Body of pancreas (tissue), 4 donors: ENCODE data around the gene GPBP1. TPM values are rescaled to one million over a fixed set of nuclear protein-coding genes. Genes with fewer than 3 reads are reported as not detected.
A peak's percentile ranks its signal among the peaks of the same experiment; 100 is the strongest.
"Not testable (repeated sequence)": the region's sequence is repeated elsewhere in the genome, so short reads cannot be mapped to it uniquely, and the experiment has no call there.

Experiments used
- ATAC-seq: fragments of 150-250 bp; one replicate; pipeline ENCODE4 v1.9.1; 2016
- DNase-seq, 4 donors: peaks; one replicate each; pipeline ENCODE4 v3.0.0-alpha.2; 2019
- H3K27ac ChIP-seq, 4 donors: fragments of 200-600 bp; sonication (generic); 1 replicate in 3 of 4; 2 replicates in 1 of 4; pipeline versions ENCODE4 v1.5.1 to v1.6.1; 2016 to 2019; ENCODE audit warnings: mild to moderate bottlenecking in 1 of 4, mixed read lengths in 1 of 4, moderate library complexity in 1 of 4
- H3K27me3 ChIP-seq, 2 donors: fragments of 200-600 bp; sonication (generic); one replicate each; pipeline ENCODE4 v1.6.0; 2016; ENCODE audit warnings: mild to moderate bottlenecking in 1 of 2
- H3K36me3 ChIP-seq, 2 donors: fragments of 200-600 bp; sonication (generic); replicated peaks in 1 of 2; 2 replicates each; pipeline ENCODE4 v1.5.1; 2016; ENCODE audit warnings: low read depth in 2 of 2; ENCODE audit not compliant: insufficient read depth in 1 of 2
- H3K4me1 ChIP-seq: fragments of 200-600 bp; sonication (generic); one replicate; pipeline ENCODE4 v1.6.0; 2016
- H3K4me3 ChIP-seq, 2 donors: fragments of 200-600 bp; sonication (generic); 1 replicate in 1 of 2; 2 replicates in 1 of 2; pipeline ENCODE4 v1.5.1; 2016 to 2019
- H3K9me3 ChIP-seq, 3 donors: fragments of 200-600 bp; sonication (generic); 1 replicate in 2 of 3; 2 replicates in 1 of 3; pipeline ENCODE4 v1.5.1; 2016
- CTCF ChIP-seq, 7 experiments: fragments of 450-650 bp in 4 of 7; fragments of 200-600 bp in 3 of 7; sonication (generic) in 3 of 7; IDR thresholded peaks; one replicate each; pipeline ENCODE4 v1.5.1; 2016 to 2019; ENCODE audit warnings: antibody characterized with exemption in 7 of 7
- POLR2A ChIP-seq, 3 donors: fragments of 450-650 bp; IDR thresholded peaks; one replicate each; pipeline ENCODE4 v1.6.1; 2016; ENCODE audit warnings: antibody characterized with exemption in 3 of 3, mild to moderate bottlenecking in 2 of 3
- WGBS, 2 donors: methylation state at CpG; one replicate each; pipeline ENCODE4 v1.1.5; 2017; 5-methylcytosine and 5-hydroxymethylcytosine counted together
- intact Hi-C: fragments of 100-400 bp; cut with DNase I; formaldehyde crosslinking; loops from one replicate; pipeline ENCODE4 v1.15.1; 2023
- total RNA-seq, 2 donors: library from RNA; depleted of rRNA; stranded (reverse); fragments of >200 nt; gene quantifications; one replicate each; pipeline ENCODE4 v1.1.0, GENCODE V29; 2016

GPBP1 gene
- total RNA-seq, 2 donors from 2014 or later, result 53.2 to 67.2 TPM

- Histone ChIP-seq H3K4me3 (no peak overlapping the region), H3K27ac (no peak overlapping the region), H3K36me3 (no peaks in the 10 kb centered on the region), H3K9me3 (no peaks in the 10 kb centered on the region), H3K4me1 (no peaks in the 10 kb centered on the region), H3K27me3 (no peaks in the 10 kb centered on the region)
- WGBS, 2 donors, result 36 to 47% methylated on average over 2 of the region's 2 CpGs
- TF ChIP-seq POLR2A (IDR thresholded peaks at IDR 0.05), result no peak
- no peak for TF ChIP-seq CTCF (IDR thresholded peaks at IDR 0.05)
- DNase-seq (no peak), ATAC-seq (no peak)
- intact Hi-C loops, result loop anchor here (10.0 kb wide), 1 partner anchor 1184 kb away; the partner anchor contains the start of gene PLK2
Observed at GRCh38 chr5:57280853-57281252, 107.0 kb downstream of the GPBP1 start.

GRCh38 chr5:57285084-57285483 lies 111.2 kb downstream of the GPBP1 start:
- H3K4me3 ChIP-seq, H3K27me3 ChIP-seq, H3K27ac ChIP-seq, DNase-seq, H3K9me3 ChIP-seq, ATAC-seq, H3K36me3 ChIP-seq, H3K4me1 ChIP-seq: not testable (repeated sequence)
- intact Hi-C loops, result loop anchor here (10.0 kb wide), 1 partner anchor 1180 kb away; the partner anchor contains the start of gene PLK2
- 96 to 99% methylated on average over 5 of the region's 5 CpGs for WGBS, 2 donors

- no peak overlapping the region for H3K4me3 ChIP-seq
- DNase-seq, result no peak
- H3K36me3 ChIP-seq, result no peaks in the 10 kb centered on the region
- no peak for ATAC-seq
- no peaks in the 10 kb centered on the region for H3K27me3 ChIP-seq
- H3K9me3 ChIP-seq, result no peaks in the 10 kb centered on the region
- TF ChIP-seq POLR2A (IDR thresholded peaks at IDR 0.05) (no peak), CTCF (IDR thresholded peaks at IDR 0.05) (no peak)
- intact Hi-C loops, result no loop called here
- WGBS, 2 donors, result 88 to 95% methylated on average over 4 of the region's 4 CpGs
- no peak overlapping the region for H3K27ac ChIP-seq
- H3K4me1 ChIP-seq, result no peaks in the 10 kb centered on the region
Observed at GRCh38 chr5:57291894-57292293, 118.0 kb downstream of the GPBP1 start.

GRCh38 chr5:57292336-57292735 lies 118.5 kb downstream of the GPBP1 start:
- Histone ChIP-seq H3K27ac (no peak overlapping the region), H3K27me3 (no peaks in the 10 kb centered on the region), H3K4me3 (no peak overlapping the region), H3K9me3 (no peaks in the 10 kb centered on the region), H3K36me3 (no peaks in the 10 kb centered on the region), H3K4me1 (no peaks in the 10 kb centered on the region)
- WGBS, 2 donors, result 80 to 87% methylated on average over 6 of the region's 6 CpGs
- ATAC-seq (no peak), DNase-seq (no peak)
- TF ChIP-seq CTCF (IDR thresholded peaks at IDR 0.05), result no peak
- TF ChIP-seq POLR2A (IDR thresholded peaks at IDR 0.05), result no peak
- intact Hi-C loops, result no loop called here

GRCh38 chr5:57298295-57298984 lies 124.6 kb downstream of the GPBP1 start:
- DNase-seq (peak; percentile 90 to 93 (median 92)), ATAC-seq (peak; percentile 93)
- no peaks in the 10 kb centered on the region for H3K9me3 ChIP-seq
- intact Hi-C loops, result no loop called here
- H3K27ac ChIP-seq, result peak overlapping the region in 3 of 4 donors; percentile 15 to 55 (median 37)
- H3K4me3 ChIP-seq, result no peak overlapping the region
- TF ChIP-seq CTCF (IDR thresholded peaks at IDR 0.05) (peak; percentile 79 to 92 (median 85)), POLR2A (IDR thresholded peaks at IDR 0.05) (no peak)
- no peaks in the 10 kb centered on the region for H3K27me3 ChIP-seq
- no peaks in the 10 kb centered on the region for H3K36me3 ChIP-seq
- 16 to 17% methylated on average over 6 of the region's 6 CpGs for WGBS, 2 donors
- H3K4me1 ChIP-seq, result peaks cover 10% of the 10 kb centered on the region
